ENCODE measurements around the gene PLAC9.

- TF ChIP-seq CTCF (IDR thresholded peaks at IDR 0.05) (no peak), POLR2A (IDR thresholded peaks at IDR 0.05) (no peak)
Observed at GRCh38 chr10:80177781-80178636, 45.5 kb downstream of the PLAC9 start.

All from body of pancreas (tissue), 4 donors.